OCI-LY3 (cell line): ENCODE measurements around the gene SAC3D1.

Experiments
- H2AFZ ChIP-seq: fragments of 200-600, 300-600 bp; shearing (Covaris generic); 2 replicates; pipeline ENCODE4 v1.6.0; 2014; ENCODE audit warnings: antibody characterized with exemption, low read depth, low read length
- H3K27ac ChIP-seq: fragments of 200-600, 300-600 bp; sonication (generic); 2 replicates; pipeline ENCODE4 v1.5.1; 2014; ENCODE audit warnings: mild to moderate bottlenecking, low read length, moderate library complexity, mixed read lengths
- H3K27me3 ChIP-seq: fragments of 200-600, 300-600 bp; sonication (generic); 2 replicates; pipeline ENCODE4 v1.6.1; 2014; ENCODE audit warnings: low read depth, low read length, mixed read lengths
- H3K36me3 ChIP-seq: fragments of 200-600, 300-600 bp; sonication (generic); replicated peaks from 2 replicates; pipeline ENCODE3; 2014; ENCODE audit warnings: low read depth, low read length, mixed read lengths
- H3K4me1 ChIP-seq: fragments of 300-600, 200-600 bp; sonication (generic); 2 replicates; pipeline ENCODE4 v1.6.1; 2014; ENCODE audit warnings: low read length, mixed read lengths
- H3K4me2 ChIP-seq: fragments of 200-600, 300-600 bp; sonication (generic); 2 replicates; pipeline ENCODE4 v1.6.1; 2014; ENCODE audit warnings: low read length, mixed read lengths
- H3K4me3 ChIP-seq: fragments of 300-600, 200-600 bp; sonication (generic); 2 replicates; pipeline ENCODE4 v1.5.1; 2014; ENCODE audit warnings: antibody characterized with exemption, mild to moderate bottlenecking, low read length, moderate library complexity
- H3K79me2 ChIP-seq: fragments of 300-600, 200-600 bp; shearing (Covaris generic); 2 replicates; pipeline ENCODE4 v1.6.1; 2014; ENCODE audit warnings: mild to moderate bottlenecking, low read length, mixed read lengths
- H3K9ac ChIP-seq: fragments of 300-600, 200-600 bp; shearing (Covaris generic); 2 replicates; pipeline ENCODE4 v1.6.0; 2014; ENCODE audit warnings: mild to moderate bottlenecking, low read length, moderate library complexity
- H3K9me3 ChIP-seq: fragments of 200-600, 300-600 bp; shearing (Covaris generic); 2 replicates; pipeline ENCODE4 v1.6.1; 2014; ENCODE audit warnings: low read length, mixed read lengths; ENCODE audit not compliant: insufficient read depth
- H4K20me1 ChIP-seq: fragments of 200-600, 300-600 bp; sonication (generic); 2 replicates; pipeline ENCODE4 v1.6.1; 2016; ENCODE audit warnings: low read length, mixed read lengths; ENCODE audit not compliant: insufficient read depth
- CTCF ChIP-seq: fragments of 200-600, 300-600 bp; sonication (generic); IDR thresholded peaks from 2 replicates; pipeline ENCODE4 v1.5.1; 2014; ENCODE audit warnings: antibody characterized with exemption, low read length, low read depth
- EZH2phosphoT487 ChIP-seq: fragments of 200-600 bp; shearing (Covaris generic); IDR thresholded peaks from 2 replicates; pipeline ENCODE4 v1.6.1; 2018; ENCODE audit warnings: antibody characterized with exemption, mixed run types, low read depth

SAC3D1 gene

DNA sequence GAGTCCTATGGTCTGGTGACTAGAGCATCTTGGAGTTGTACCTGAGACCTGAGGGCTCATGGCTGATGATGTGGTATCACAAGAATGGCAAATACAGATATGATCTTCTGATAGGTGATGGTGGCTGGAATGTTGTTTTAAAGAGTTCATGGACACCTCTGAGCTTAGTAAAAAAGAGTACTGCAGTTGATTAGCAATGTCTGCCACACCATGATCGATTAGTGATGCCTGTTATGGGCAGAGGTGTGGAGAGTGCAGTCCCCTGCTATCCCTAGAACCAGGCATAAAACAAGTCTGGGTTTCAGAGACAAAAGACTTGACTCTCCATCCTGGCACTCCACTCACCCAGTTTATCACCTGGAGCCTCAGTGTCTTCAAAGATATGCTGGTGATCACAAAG lies 42.9 kb upstream of the SAC3D1 start:
- no peak for TF ChIP-seq EZH2phosphoT487
- TF ChIP-seq CTCF, result no peak
- Histone ChIP-seq H3K36me3 (no peaks in the 10 kb centered on the region), H3K9ac (no peak overlapping the region), H3K9me3 (no peaks in the 10 kb centered on the region), H3K4me2 (no peak overlapping the region), H3K79me2 (no peaks in the 10 kb centered on the region), H2AFZ (no peak overlapping the region), H4K20me1 (no peaks in the 10 kb centered on the region), H3K27ac (no peak overlapping the region), H3K4me1 (peaks cover 10% of the 10 kb centered on the region), H3K4me3 (no peak overlapping the region), H3K27me3 (peaks cover 7% of the 10 kb centered on the region; the same call in 1 of the 2 replicates)

GRCh38 chr11:64998690-64999431 lies 42.1 kb upstream of the SAC3D1 start:
- H3K9me3 ChIP-seq, result no peaks in the 10 kb centered on the region
- H3K4me2 ChIP-seq, result no peak overlapping the region
- H3K9ac ChIP-seq, result no peak overlapping the region
- H3K79me2 ChIP-seq, result no peaks in the 10 kb centered on the region
- TF ChIP-seq EZH2phosphoT487 (no peak), CTCF (no peak)
- H3K4me1 ChIP-seq, result peaks cover 10% of the 10 kb centered on the region
- H3K4me3 ChIP-seq, result no peak overlapping the region
- 0 out of 2 replicates have a peak, but pooled peaks cover 3% of the 10 kb centered on the region for H3K27me3 ChIP-seq
- H3K36me3 ChIP-seq, result no peaks in the 10 kb centered on the region
- H4K20me1 ChIP-seq, result no peaks in the 10 kb centered on the region
- H3K27ac ChIP-seq, result no peak overlapping the region
- H2AFZ ChIP-seq, result no peak overlapping the region

GRCh38 chr11:64999478-64999877 lies 41.5 kb upstream of the SAC3D1 start:
- Histone ChIP-seq H3K9ac (no peak overlapping the region), H3K27ac (no peak overlapping the region), H4K20me1 (no peaks in the 10 kb centered on the region), H2AFZ (no peak overlapping the region), H3K27me3 (no peaks in the 10 kb centered on the region), H3K4me3 (no peak overlapping the region), H3K9me3 (no peaks in the 10 kb centered on the region), H3K36me3 (no peaks in the 10 kb centered on the region), H3K4me2 (no peak overlapping the region), H3K79me2 (no peaks in the 10 kb centered on the region), H3K4me1 (peaks cover 10% of the 10 kb centered on the region)
- no peak for TF ChIP-seq EZH2phosphoT487
- no peak for TF ChIP-seq CTCF

- H3K27ac ChIP-seq, result no peak overlapping the region
- no peaks in the 10 kb centered on the region for H3K79me2 ChIP-seq
- H3K4me1 ChIP-seq, result no peaks in the 10 kb centered on the region
- no peaks in the 10 kb centered on the region for H4K20me1 ChIP-seq
- H3K36me3 ChIP-seq, result no peaks in the 10 kb centered on the region
- no peak overlapping the region for H3K9ac ChIP-seq
- no peak overlapping the region for H3K4me2 ChIP-seq
- TF ChIP-seq CTCF (no peak), EZH2phosphoT487 (no peak)
- H3K27me3 ChIP-seq, result no peaks in the 10 kb centered on the region
- H2AFZ ChIP-seq, result no peak overlapping the region
- H3K9me3 ChIP-seq, result no peaks in the 10 kb centered on the region
- H3K4me3 ChIP-seq, result no peak overlapping the region
Measured at GRCh38 chr11:65002706-65003105, 38.3 kb upstream of the SAC3D1 start.
